Hypothalamus (tissue), 51 donors: ENCODE measurements around the gene CPPED1.

Source experiments
- DNase-seq, 51 donors: peaks; one replicate each; lab custom pipeline; 2025; lab: John Stamatoyannopoulos, UW

The CPPED1 gene

DNA sequence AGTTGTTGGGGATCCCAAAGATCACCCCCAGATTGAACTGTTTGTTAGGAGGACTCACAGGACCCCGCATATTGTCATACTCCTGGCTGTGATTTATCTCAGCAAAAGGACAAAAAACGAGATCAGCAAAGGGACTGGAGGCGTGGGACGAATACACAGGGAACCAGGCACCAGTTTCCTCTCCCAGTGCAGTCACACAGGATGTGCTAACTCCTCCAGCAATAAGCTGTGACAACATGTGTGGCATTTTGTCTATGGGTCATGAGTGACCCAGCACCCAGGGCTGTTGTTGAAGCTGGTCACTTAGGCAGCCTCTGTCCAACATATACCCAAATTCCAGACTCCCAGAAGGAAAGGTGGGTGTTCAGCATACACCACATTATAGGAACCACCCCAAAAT is 60.9 kb downstream of the CPPED1 start:
- no peak for DNase-seq

DNA sequence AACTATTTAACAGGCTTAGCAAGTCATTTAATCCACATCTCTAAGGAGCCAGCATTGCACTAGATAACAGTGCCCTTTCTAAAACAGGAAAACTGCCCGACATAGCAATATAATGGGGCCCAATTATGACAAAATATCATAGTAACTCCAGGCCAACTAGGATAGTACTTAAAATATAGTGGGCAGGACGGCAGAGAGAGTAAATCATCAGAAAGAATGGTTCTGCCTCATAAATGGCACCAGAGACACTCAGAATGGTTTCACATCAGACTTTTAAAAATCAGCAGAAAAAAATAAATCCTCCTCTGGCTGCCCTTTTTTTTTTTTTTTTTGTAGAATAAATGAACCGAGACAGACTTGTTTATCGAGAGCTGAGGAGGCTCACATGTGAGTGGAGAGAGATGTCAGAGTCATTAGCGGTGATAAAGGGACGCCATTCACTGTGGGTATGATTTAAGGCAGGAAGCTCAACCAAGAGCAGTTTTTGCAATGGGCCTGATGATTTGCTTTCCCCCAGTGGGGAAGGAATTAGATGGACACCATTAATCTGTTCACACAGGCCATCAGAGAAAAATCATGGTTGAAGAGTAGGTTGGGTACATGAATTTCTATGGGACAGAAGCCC is 62.6 kb downstream of the CPPED1 start:
- no peak for DNase-seq

DNA sequence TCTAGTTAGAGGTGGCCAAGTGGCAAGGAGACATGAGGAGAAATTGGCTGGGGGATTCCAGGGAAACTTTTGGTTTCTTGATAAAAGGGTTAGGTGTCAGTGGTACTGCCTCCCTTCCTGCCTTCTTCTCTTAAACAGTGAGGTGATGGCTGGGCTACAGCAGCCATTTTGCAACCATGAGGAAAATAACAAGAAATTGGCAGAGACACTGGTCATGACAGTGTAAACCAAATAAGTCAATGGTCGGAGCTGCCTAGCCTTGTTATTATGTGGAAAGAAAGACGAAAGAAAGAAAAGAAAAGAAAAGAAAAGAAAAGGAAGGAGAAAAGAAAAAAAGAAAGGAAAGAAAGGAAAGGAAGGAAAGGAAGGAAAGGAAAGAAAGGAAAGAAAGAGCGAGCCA is 63.9 kb downstream of the CPPED1 start:
- DNase-seq = no peak

DNA sequence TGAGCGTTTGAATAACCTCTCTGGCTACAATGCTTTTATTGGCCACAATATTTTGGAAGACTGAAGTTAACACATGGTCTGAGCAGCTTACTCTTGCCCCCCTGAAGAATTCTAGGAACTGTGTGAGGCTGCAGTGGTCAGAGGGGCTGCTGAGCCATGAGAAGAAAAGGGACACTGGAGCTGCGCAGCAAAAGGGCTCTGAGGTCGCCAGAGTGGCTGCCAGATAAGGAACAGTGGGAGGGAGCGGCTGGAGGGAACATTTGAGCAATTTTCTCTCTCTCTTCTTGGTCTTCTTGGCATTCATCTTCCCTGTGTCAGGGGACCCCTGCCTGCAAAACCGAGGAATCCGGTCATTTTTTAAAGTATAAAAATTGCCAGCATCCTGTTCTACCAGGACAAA is 66.1 kb downstream of the CPPED1 start:
- DNase-seq = no peak

DNA sequence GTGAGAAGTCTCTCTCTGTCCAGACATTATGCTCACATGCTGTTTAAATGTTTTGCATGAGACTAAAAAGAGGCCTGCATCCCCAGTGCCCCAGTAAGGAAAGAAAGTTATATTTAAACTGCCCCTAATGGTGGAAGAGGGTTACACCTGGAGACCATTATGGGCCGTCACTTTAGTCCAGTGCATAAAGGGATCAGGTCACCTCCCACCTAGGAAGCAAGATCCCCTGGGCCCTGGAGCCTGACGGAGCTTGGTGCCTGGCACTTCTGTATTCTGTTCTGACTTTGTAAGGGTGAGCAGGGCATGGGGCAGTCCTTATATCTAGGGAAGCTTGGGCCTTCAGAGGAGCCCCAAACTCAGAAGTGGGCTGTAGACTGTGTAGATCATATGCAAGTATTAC is 67.9 kb downstream of the CPPED1 start:
- DNase-seq = no peak

DNA sequence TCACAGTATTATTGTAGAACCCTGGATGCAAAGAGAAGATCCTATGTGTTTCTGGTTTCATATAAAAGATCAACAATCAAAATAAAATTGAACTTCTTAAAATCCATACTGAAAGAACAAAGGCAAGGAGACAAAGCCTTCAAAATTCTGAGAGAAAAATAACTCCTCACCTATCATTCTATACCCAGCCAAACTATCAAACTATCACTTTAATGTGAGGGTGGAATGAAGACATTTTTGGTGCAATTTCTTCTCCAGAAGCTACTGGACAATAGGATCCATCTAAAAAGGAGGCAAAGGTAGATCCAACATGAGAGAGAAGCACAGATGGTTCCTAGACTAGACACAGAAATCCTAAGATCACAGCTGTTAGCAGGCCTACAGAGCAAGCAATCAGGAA is 71.1 kb downstream of the CPPED1 start:
- no peak for DNase-seq

DNA sequence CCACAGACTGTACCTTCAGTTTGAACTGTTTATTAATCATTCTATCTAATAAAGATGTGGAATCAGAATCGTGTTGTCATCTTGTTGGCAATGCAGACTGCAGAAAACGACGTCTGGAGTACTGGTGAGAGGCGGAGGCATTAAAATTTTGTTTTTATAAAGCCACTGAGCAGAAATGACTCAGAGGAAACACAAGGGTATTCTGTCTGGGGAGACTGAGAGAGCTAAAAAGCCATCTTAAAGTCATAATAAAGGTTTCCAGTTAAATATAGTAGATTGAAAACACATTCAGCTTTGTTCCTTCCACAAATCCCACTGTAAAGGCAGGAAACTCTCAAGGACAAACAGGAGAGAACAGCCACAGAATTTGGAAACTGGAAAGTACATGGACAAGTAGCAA is 74.2 kb downstream of the CPPED1 start:
- DNase-seq = no peak

DNA sequence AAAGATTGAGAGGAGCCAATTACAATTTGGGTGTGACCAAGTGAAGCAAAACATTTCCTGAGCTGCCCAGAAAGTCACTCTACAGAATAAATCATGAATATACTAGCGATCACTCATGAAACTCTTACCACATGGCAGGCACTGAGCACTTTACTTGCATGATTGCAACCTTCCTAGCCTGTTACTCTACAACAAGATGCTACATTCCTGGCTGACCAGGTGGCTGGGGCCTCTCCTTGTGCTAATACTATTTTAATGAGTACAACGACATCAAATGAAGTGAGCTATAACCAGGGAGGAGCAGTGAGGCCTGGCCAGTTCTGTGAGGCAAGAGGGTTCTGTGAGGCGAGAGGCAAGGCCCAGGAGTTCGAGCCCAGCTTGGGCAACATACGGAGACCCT is 75.2 kb downstream of the CPPED1 start:
- DNase-seq = no peak

DNA sequence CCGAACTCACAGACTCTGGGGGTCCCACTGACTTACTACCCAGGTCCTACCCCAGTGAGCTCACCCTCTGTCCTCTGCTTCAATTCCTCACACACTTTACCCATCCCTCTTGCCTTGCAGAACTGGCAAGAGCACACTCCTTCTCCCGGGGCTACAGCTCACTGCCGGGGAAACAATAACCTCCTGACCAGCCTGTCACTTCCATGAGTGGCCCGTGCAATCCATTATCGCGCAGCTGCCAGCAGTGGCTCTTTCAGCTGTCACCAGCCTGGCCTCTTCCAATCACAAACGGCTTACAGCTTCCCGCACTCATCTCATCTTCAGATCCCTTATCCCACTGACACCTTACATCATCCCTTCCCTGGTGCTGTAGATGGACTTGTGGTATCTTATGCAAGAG is 79.5 kb downstream of the CPPED1 start:
- no peak for DNase-seq

DNA sequence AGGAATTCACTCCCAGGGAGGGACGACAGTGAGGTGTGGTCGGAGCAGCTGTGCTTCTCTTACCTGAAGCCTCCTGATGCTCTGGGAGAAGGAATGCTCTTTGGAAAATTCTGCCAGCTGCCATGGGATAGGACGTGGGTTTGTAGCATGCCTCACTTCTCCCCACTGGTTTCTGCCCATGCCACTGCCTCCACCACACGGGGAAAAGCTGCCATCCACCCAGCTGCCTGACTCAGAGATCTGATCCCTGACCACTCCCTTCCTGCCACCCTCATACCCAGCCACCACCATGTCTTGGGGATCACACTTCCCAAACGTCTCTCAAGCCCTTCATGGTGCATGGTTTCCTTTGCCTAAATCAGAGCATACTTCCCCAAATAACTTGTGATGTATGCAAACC is 80.0 kb downstream of the CPPED1 start:
- DNase-seq = no peak

DNA sequence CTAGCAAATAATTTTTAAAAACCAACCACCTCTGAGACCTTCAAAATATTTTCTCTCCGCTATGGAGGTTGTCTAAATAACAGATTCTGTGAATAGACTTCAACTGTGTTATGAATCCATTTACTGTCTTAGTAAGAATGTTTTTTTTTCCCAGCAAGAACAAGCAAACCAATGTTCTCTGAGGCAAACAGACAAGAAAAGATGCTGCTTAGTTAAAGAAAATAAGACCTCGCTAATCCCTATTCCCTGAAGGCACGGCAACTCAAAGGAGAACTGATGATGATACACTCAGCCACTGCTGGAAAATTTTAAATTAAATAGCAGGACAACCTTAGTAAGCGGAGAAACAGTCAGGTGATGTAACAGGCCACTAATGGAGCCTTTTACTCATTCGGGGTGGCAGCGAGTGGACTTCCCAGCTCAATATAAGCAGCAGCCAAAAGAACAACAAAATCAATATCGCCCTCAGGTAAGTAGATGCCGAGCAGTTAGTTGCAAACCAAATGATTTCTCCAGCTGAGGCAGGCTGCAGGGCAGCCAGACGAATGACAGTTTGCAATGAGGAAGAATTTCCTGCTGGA is 81.8 kb downstream of the CPPED1 start:
- DNase-seq = no peak

DNA sequence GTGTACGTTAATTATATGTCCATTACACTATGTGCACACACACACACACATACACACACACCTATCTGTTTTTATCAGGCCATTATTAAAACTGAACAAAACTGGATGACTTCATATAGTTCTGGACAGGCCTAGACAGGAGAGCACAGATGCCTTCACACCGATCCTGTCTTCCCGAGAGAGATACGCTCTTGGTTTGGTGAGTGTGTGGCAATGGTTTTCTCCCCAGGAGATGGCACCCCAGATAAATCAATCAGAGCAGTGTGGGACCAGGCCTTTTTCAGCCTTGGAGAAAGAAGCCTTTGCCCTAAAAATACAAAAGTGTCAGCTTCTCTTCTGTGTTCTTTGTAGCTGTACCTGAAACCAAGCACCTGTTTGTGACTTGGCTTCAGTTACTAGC is 83.7 kb downstream of the CPPED1 start:
- DNase-seq = peak in 17 of 51 donors; percentile 3 to 40 (median 14)

DNA sequence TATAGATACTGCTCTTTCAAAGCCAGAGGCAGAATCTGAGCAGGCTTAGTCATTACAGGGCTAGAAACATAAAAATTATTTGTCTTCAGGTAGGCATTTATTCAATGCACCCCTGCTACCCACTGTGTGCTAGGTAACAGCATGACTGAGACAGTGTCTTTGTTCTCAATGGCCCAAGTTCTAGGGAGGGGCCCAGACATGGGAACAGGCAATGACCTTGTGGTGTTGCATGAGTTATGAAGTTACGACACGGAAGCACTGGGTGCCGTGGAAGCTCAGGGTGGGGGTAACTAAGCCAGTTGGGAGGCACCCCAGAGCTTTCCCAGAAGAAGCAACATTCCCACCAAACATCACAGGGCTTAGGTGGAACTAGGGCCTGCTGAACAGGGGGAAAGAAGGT is 87.0 kb downstream of the CPPED1 start:
- no peak for DNase-seq

DNA sequence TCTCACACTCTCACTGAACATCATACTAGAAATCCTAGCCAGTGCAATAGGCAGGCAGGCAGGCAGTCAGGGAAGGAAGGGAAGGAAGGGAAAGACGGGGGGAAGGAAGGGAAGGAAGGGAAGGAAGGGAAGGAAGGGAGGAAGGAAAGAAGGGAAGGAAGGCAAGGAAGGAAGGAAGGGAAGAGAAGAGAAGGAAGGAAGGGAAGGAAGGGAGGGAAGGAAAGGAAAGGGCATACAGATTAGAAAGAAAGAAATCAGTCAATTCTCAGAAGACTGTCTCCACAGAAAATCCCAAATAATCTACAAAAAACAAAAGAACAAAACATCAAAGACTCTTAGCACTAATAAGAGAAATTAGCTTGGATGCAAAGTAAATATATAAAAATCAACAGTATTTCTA is 93.9 kb downstream of the CPPED1 start:
- DNase-seq = no peak

DNA sequence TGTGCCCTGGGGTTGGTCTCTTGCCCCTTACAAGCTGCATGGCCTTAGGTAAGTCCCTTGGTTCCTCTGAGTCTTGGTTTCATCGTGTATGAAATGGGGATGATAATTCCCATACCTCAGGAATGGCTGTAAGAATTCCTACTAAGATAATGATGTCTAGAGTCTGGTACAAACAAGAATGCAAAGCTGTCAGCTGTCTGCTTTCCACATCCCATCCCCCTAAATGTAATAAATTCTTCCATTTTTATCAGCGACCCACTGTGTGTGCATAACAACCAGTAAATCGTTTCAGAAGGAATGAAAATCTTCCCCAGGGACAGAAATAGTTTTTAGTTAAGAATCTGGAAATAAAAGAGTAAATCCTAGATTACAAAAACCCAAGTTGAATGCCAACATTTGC is 95.4 kb downstream of the CPPED1 start:
- DNase-seq = no peak

DNA sequence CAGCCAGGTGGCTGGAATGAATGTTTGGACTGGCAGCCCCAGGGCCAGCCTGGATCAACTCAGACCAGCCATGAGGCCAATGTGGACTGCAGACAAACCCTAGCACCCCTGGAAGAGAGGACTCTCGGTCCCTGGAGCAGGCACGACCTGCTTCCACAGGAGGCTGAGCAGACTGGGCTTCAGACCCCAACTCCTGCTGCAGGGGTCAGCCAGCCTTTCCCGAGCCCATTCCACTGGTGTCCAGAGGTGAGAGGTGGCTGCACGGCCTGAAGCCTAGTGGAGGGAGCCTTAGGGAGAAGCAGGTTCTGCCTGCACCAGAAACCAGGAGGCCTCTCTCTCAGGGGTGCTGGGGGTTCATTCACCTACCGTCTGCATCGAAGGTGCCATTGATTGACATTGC is 97.1 kb downstream of the CPPED1 start:
- DNase-seq = no peak

DNA sequence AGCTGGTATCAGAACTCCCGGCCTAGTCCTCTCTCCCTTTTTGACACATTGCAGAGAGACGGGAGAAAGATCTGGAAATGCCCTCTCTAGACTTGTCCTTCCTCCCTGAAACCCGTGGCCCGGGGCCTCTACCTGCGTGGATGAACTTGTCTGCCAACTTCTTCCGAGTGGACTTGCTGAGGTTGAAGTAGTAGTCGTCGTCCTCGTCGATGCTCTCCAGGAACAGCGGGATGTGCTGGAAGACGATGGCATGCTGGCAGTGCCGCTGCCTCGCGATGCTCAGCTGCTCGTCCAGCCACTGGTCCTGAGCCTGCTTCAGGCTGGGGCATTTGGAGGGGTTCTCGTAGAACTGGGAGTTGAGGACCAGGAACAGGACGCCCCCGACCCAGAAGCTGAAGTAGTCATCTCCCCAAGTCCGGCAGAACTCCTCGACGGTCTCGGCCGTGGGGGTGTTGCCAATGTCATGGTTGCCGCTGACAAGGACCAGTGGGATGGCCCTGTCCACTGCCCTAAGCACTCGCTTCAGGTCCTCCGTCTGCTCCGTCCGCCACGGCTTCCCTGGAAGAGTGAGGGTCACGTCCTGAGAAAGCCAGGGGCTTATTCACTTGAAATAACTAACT is 99.1 kb downstream of the CPPED1 start:
- no peak for DNase-seq

DNA sequence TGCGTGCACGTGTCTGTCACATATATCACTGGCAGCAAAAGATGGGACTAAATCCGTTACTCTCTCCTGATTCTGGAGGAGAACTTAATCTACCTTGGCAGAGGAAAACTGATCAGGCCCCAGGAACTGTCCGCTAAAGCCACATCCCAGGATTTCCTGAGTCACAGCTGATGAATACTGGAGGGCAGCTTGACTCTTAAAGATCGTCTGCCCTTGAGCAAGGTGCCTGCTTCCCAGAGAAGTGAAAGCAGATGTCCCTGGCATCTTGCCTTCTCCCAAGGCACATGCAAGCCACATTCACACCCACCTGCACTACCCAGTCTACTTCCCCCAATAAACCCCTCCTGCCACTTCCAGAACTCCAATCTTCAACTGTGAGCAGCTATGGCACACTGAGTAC is 99.8 kb downstream of the CPPED1 start:
- no peak for DNase-seq

DNA sequence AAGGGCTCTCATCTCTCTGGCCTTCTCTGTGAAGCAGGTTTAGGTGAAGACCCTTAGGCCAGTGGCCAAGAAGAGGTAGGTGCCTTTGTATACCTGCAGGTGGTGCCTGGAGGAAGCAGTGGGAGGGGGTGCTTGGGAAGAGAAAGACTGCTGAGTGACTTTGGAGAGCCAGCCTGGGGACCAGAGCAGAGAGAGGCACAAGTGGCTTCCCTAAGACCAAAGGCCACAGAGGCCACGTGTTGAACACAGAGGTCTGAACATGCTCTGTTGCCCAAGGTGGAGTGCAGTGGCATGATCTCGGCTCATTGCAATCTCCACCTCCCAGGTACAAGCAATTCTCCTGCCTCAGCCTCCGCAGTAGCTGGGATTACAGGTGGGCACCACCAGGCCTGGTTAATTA is 103.5 kb downstream of the CPPED1 start:
- DNase-seq = no peak

DNA sequence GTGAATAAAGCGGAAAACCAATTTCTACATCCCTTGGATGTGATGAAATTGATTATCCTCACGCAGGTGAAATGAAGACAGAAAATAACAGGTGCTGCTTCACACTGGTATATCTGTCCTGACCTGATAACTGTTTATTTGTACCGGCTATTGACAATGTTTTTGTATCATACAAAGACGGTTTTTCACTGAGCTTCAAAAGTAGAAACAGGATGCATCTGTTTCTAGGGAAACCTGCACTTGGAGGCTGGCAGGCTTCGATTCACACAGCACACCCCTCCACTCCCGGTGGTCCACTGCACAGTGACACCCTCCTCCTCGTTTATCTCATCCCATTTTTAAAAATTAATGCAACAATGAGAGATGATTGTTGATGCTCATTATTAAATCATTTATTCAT is 104.5 kb downstream of the CPPED1 start:
- DNase-seq = peak in 1 of 51 donors; percentile 34

DNA sequence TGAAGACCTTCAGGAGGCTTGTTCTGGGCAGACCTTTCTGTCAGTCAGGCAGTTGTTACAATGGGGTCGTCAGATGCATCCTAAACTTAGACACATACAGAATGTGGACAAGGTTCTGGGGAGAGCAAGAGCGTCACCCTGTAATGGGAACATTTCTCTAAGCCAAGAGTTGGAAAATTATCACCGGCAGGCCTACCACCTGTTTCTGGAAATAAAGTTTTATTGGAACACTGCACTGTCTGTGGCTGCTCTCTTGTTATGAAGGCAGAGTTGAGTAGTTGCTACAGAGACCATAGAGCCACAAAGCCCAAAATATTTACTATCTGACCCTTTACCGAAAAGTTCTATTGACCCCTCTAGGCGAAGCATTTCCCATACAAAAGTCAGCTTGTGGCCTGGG is 106.2 kb downstream of the CPPED1 start:
- DNase-seq = no peak

DNA sequence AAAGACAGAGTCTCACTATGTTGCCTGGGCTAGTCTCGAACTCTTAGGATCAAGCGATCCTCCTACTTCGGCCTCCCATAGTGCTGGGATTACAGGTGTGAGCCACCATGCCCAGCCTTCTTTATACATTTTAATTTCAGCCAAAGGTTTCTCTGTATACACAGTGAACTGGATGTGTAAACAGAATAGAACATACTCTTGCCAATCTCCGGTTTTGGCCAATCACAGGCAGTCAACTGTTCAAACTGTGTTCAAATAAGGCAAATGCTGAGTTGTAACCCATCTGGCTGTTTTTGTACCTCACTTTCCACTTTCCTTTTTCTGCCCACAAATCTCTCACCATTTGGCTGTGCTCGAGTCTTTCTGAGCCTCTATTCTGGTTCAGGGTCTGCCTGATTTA is 108.2 kb downstream of the CPPED1 start:
- DNase-seq = no peak

DNA sequence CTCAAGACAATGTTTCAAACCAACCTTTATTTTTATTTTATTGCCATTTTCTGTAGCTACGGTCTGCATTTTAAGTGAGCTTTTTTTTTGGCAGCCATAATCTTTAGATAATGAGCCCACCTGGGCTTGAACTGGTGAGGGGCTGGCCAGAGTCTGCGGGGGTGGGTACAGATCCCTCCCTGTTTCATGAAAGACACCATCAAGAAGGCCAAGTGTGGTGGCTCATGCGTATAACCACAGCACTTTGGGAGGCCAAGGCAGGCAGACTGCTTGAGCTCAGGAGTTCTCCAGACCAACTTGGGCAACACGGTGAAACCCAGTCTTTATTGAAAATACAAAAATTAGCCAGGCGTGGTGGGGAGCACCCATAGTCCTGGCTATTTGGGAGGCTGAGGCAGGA is 113.7 kb downstream of the CPPED1 start:
- DNase-seq = no peak
